HAP-1 (cell line): Measurements from ENCODE around the gene HSD11B1.
"Not testable (repeated sequence)": the region's sequence is repeated elsewhere in the genome, so short reads cannot be mapped to it uniquely, and the experiment has no call there.

Source experiments
- DNase-seq, 2 experiments: peaks; one replicate each; pipeline ENCODE4 v3.0.0-alpha.2; 2016 to 2020; ENCODE audit warnings: low spot score in 2 of 2
- H3K27me3 ChIP-seq: fragments of 250-450 bp; sonication (Bioruptor Pico); 2 replicates; pipeline ENCODE4 v1.5.1; 2020; ENCODE audit warnings: low read depth, mild to moderate bottlenecking, moderate library complexity
- H3K36me3 ChIP-seq: fragments of 250-450 bp; sonication (Bioruptor Pico); replicated peaks from 2 replicates; pipeline ENCODE4 v1.5.1; 2020; ENCODE audit warnings: mild to moderate bottlenecking
- H3K4me1 ChIP-seq: fragments of 250-450 bp; sonication (Bioruptor Pico); 2 replicates; pipeline ENCODE4 v1.5.1; 2020; ENCODE audit warnings: mild to moderate bottlenecking
- H3K4me3 ChIP-seq: fragments of 250-450 bp; sonication (Bioruptor Pico); 2 replicates; pipeline ENCODE4 v1.5.1; 2020; ENCODE audit warnings: mild to moderate bottlenecking, moderate library complexity
- H3K9me3 ChIP-seq: fragments of 250-450 bp; sonication (Bioruptor Pico); 2 replicates; pipeline ENCODE4 v1.5.1; 2020; ENCODE audit warnings: mild to moderate bottlenecking, moderate library complexity
- in situ Hi-C: fragments of 300-500 bp; cut with MboI; formaldehyde crosslinking; loops from 3 replicates; pipeline ENCODE4 v1.14.3; 2020; ENCODE audit warnings: low sequenced_read_pairs, inconsistent platforms, mixed read lengths

HSD11B1 gene

GRCh38 chr1:209674957-209675564, 29.6 kb upstream of the HSD11B1 start, which contains the start of gene G0S2:
Gene G0S2, plus strand, starts transcription at chr1:209675412. Its CDS starts 273 bp downstream, at chr1:209675685.
- Histone ChIP-seq H3K4me1 (no peaks in the 10 kb centered on the region), H3K4me3 (no peak within 1 kb of the TSS)
- DNase-seq = no peak

GRCh38 chr1:209675565-209676154, 29.0 kb upstream of the HSD11B1 start:
- Histone ChIP-seq H3K4me3 (no peak overlapping the region), H3K27me3 (peaks cover 43% of the 10 kb centered on the region), H3K9me3 (no peaks in the 10 kb centered on the region), H3K4me1 (no peaks in the 10 kb centered on the region), H3K36me3 (no peaks in the 10 kb centered on the region)
- DNase-seq = no peak
- in situ Hi-C loops = no loop called here

More at GRCh38 chr1:209674957-209675564, 29.6 kb upstream of the HSD11B1 start, which contains the start of gene G0S2:
- Histone ChIP-seq H3K27me3 (peaks cover 37% of the 10 kb centered on the region), H3K9me3 (no peaks in the 10 kb centered on the region), H3K36me3 (no peaks in the 10 kb centered on the region)
- in situ Hi-C loops = no loop called here

GRCh38 chr1:209678981-209679539, 25.6 kb upstream of the HSD11B1 start:
- H3K4me3 ChIP-seq = no peak overlapping the region
- no peaks in the 10 kb centered on the region for H3K4me1 ChIP-seq
- no peaks in the 10 kb centered on the region for H3K36me3 ChIP-seq
- no peaks in the 10 kb centered on the region for H3K9me3 ChIP-seq
- no peak for DNase-seq
- H3K27me3 ChIP-seq = peaks cover 37% of the 10 kb centered on the region
- in situ Hi-C loops = no loop called here

- no peak for DNase-seq
- in situ Hi-C loops = no loop called here
- Histone ChIP-seq H3K27me3 (peaks cover 6% of the 10 kb centered on the region; the same call in 1 of the 2 replicates), H3K36me3 (no peaks in the 10 kb centered on the region), H3K9me3 (no peaks in the 10 kb centered on the region), H3K4me3 (no peak overlapping the region), H3K4me1 (no peaks in the 10 kb centered on the region)
Measured at GRCh38 chr1:209685821-209686220, 18.8 kb upstream of the HSD11B1 start.

GRCh38 chr1:209686322-209686721, 18.3 kb upstream of the HSD11B1 start:
- in situ Hi-C loops = no loop called here
- H3K27me3 ChIP-seq = peaks cover 11% of the 10 kb centered on the region
- H3K4me3 ChIP-seq = no peak overlapping the region
- H3K36me3 ChIP-seq = no peaks in the 10 kb centered on the region
- H3K9me3 ChIP-seq = no peaks in the 10 kb centered on the region
- DNase-seq = no peak
- H3K4me1 ChIP-seq = no peaks in the 10 kb centered on the region

- no peak overlapping the region for H3K4me3 ChIP-seq
- no peak for DNase-seq
- no peaks in the 10 kb centered on the region for H3K9me3 ChIP-seq
- H3K27me3 ChIP-seq = peaks cover 22% of the 10 kb centered on the region
- in situ Hi-C loops = no loop called here
- H3K4me1 ChIP-seq = no peaks in the 10 kb centered on the region
- no peaks in the 10 kb centered on the region for H3K36me3 ChIP-seq
Measured at GRCh38 chr1:209688746-209689234, 15.9 kb upstream of the HSD11B1 start.

GRCh38 chr1:209689477-209689876, 15.2 kb upstream of the HSD11B1 start:
- Histone ChIP-seq H3K4me1 (no peaks in the 10 kb centered on the region), H3K36me3 (no peaks in the 10 kb centered on the region), H3K9me3 (no peaks in the 10 kb centered on the region), H3K4me3 (no peak overlapping the region), H3K27me3 (peaks cover 22% of the 10 kb centered on the region)
- in situ Hi-C loops = no loop called here
- no peak for DNase-seq

GRCh38 chr1:209691237-209691636, 13.4 kb upstream of the HSD11B1 start:
- H3K4me3 ChIP-seq = no peak overlapping the region
- H3K4me1 ChIP-seq = no peaks in the 10 kb centered on the region
- DNase-seq = no peak
- no peaks in the 10 kb centered on the region for H3K9me3 ChIP-seq
- peaks cover 22% of the 10 kb centered on the region for H3K27me3 ChIP-seq
- H3K36me3 ChIP-seq = no peaks in the 10 kb centered on the region
- in situ Hi-C loops = loop anchor here (10.0 kb wide), 1 partner anchor 116 kb away; no protein-coding TSS in a partner anchor

- Histone ChIP-seq H3K36me3 (no peaks in the 10 kb centered on the region), H3K4me3 (no peak overlapping the region), H3K4me1 (no peaks in the 10 kb centered on the region), H3K9me3 (no peaks in the 10 kb centered on the region), H3K27me3 (peaks cover 18% of the 10 kb centered on the region)
- DNase-seq = no peak
- in situ Hi-C loops = loop anchor here (10.0 kb wide), 1 partner anchor 117 kb away; no protein-coding TSS in a partner anchor
Measured at GRCh38 chr1:209692296-209692695, 12.3 kb upstream of the HSD11B1 start.

- H3K9me3 ChIP-seq = no peaks in the 10 kb centered on the region
- peak; percentile 61 to 81 for DNase-seq
- peaks cover 17% of the 10 kb centered on the region for H3K27me3 ChIP-seq
- H3K4me1 ChIP-seq = no peaks in the 10 kb centered on the region
- H3K4me3 ChIP-seq = no peak overlapping the region
- H3K36me3 ChIP-seq = no peaks in the 10 kb centered on the region
- in situ Hi-C loops = loop anchor here (10.0 kb wide), 1 partner anchor 118 kb away; no protein-coding TSS in a partner anchor
Measured at GRCh38 chr1:209692745-209693504, 11.7 kb upstream of the HSD11B1 start.

GRCh38 chr1:209696673-209697072, 8.0 kb upstream of the HSD11B1 start:
- H3K4me3 ChIP-seq = no peak overlapping the region
- no peaks in the 10 kb centered on the region for H3K36me3 ChIP-seq
- no peaks in the 10 kb centered on the region for H3K4me1 ChIP-seq
- peaks cover 8% of the 10 kb centered on the region for H3K27me3 ChIP-seq
- DNase-seq = no peak
- in situ Hi-C loops = loop anchor here (10.0 kb wide), 1 partner anchor 122 kb away; no protein-coding TSS in a partner anchor
- no peaks in the 10 kb centered on the region for H3K9me3 ChIP-seq

GRCh38 chr1:209697126-209697525, 7.5 kb upstream of the HSD11B1 start:
- DNase-seq = no peak
- H3K4me1 ChIP-seq = no peaks in the 10 kb centered on the region
- no peaks in the 10 kb centered on the region for H3K36me3 ChIP-seq
- peaks cover 4% of the 10 kb centered on the region; the same call in 1 of the 2 replicates for H3K27me3 ChIP-seq
- no peaks in the 10 kb centered on the region for H3K9me3 ChIP-seq
- no peak overlapping the region for H3K4me3 ChIP-seq
- in situ Hi-C loops = loop anchor here (10.0 kb wide), 1 partner anchor 122 kb away; no protein-coding TSS in a partner anchor

GRCh38 chr1:209700686-209701085, 4.0 kb upstream of the HSD11B1 start:
- in situ Hi-C loops, DNase-seq, H3K4me3 ChIP-seq, H3K36me3 ChIP-seq, H3K27me3 ChIP-seq, H3K4me1 ChIP-seq, H3K9me3 ChIP-seq: not testable (repeated sequence)
